ENCODE measurements around the gene POMT2. TPM values are rescaled to one million over a fixed set of nuclear protein-coding genes. Genes with fewer than 3 reads are reported as not detected.
"Not testable (repeated sequence)": the region's sequence is repeated elsewhere in the genome, so short reads cannot be mapped to it uniquely, and the experiment has no call there.

Gene POMT2
- total RNA-seq: 27.2 TPM
- long read RNA-seq, full-length matches to known transcripts: 2 of 18 reads
- long read RNA-seq, partial matches to known transcripts: 6 of 18 reads
- long read RNA-seq, other reads (novel, unspliced or antisense): 10 of 18 reads

- peak; percentile 99 for DNase-seq (ENCODE audit: low spot score)
Observed at GRCh38 chr14:77320238-77320935, at the start of gene POMT2. POMT2 (minus strand) TSS chr14:77320883; CDS start chr14:77320681, 202 bp downstream.

GRCh38 chr14:77369285-77369684 is 48.6 kb upstream of the POMT2 start:
- DNase-seq (ENCODE audit: low spot score): no peak

- no peak for DNase-seq (ENCODE audit: low spot score)
Observed at GRCh38 chr14:77364146-77364545, 43.5 kb upstream of the POMT2 start.

- DNase-seq (ENCODE audit: low spot score): no peak
Observed at GRCh38 chr14:77359626-77360025, 38.9 kb upstream of the POMT2 start.

GRCh38 chr14:77356899-77357298 is 36.2 kb upstream of the POMT2 start:
- no peak for DNase-seq (ENCODE audit: low spot score)

GRCh38 chr14:77355811-77356210 is 35.1 kb upstream of the POMT2 start:
- DNase-seq (ENCODE audit: low spot score): no peak

- DNase-seq (ENCODE audit: low spot score): no peak
Observed at GRCh38 chr14:77353469-77354141, 32.9 kb upstream of the POMT2 start.

- DNase-seq (ENCODE audit: low spot score): no peak
Observed at GRCh38 chr14:77347751-77348150, 27.1 kb upstream of the POMT2 start.

GRCh38 chr14:77346495-77346894 is 25.8 kb upstream of the POMT2 start:
- no peak for DNase-seq (ENCODE audit: low spot score)

- DNase-seq (ENCODE audit: low spot score): no peak
Observed at GRCh38 chr14:77344377-77344996, 23.8 kb upstream of the POMT2 start.

GRCh38 chr14:77343662-77344061 is 23.0 kb upstream of the POMT2 start:
- DNase-seq (ENCODE audit: low spot score): no peak

- DNase-seq (ENCODE audit: low spot score): no peak
Observed at GRCh38 chr14:77342726-77343397, 22.2 kb upstream of the POMT2 start.

- no peak for DNase-seq (ENCODE audit: low spot score)
Observed at GRCh38 chr14:77340389-77340788, 19.7 kb upstream of the POMT2 start.

GRCh38 chr14:77339407-77339806 is 18.7 kb upstream of the POMT2 start:
- no peak for DNase-seq (ENCODE audit: low spot score)

- no peak for DNase-seq (ENCODE audit: low spot score)
Observed at GRCh38 chr14:77338302-77338701, 17.6 kb upstream of the POMT2 start.

GRCh38 chr14:77337880-77338279 is 17.2 kb upstream of the POMT2 start:
- no peak for DNase-seq (ENCODE audit: low spot score)

GRCh38 chr14:77337255-77337654 is 16.6 kb upstream of the POMT2 start:
- not testable (repeated sequence) for DNase-seq (ENCODE audit: low spot score)

GRCh38 chr14:77335576-77335975 is 14.9 kb upstream of the POMT2 start:
- no peak for DNase-seq (ENCODE audit: low spot score)

- no peak for DNase-seq (ENCODE audit: low spot score)
Observed at GRCh38 chr14:77329872-77330271, 9.2 kb upstream of the POMT2 start.

GRCh38 chr14:77327111-77327510 is 6.4 kb upstream of the POMT2 start:
- no peak for DNase-seq (ENCODE audit: low spot score)

- peak; percentile 84 for DNase-seq (ENCODE audit: low spot score)
Observed at GRCh38 chr14:77325746-77326094, 5.0 kb upstream of the POMT2 start.
